Suprapubic skin (tissue), 4 donors: Measurements from ENCODE around the gene GABRB2. TPM values are rescaled to one million over a fixed set of nuclear protein-coding genes. Genes with fewer than 3 reads are reported as not detected.

ENCODE experiments used
- DNase-seq, 2 donors: peaks; one replicate each; pipeline ENCODE4 v3.0.0-alpha.2; 2019; ENCODE audit warnings: low spot score in 2 of 2
- H3K27ac ChIP-seq: fragments of 200-600 bp; sonication (generic); one replicate; pipeline ENCODE4 v1.5.1; 2019
- H3K27me3 ChIP-seq: fragments of 200-600 bp; sonication (generic); one replicate; pipeline ENCODE4 v1.5.1; 2019
- H3K36me3 ChIP-seq: fragments of 200-600 bp; sonication (generic); one replicate; pipeline ENCODE4 v1.5.1; 2019
- H3K4me1 ChIP-seq: fragments of 200-600 bp; sonication (generic); one replicate; pipeline ENCODE4 v1.5.1; 2019
- H3K4me3 ChIP-seq: fragments of 200-600 bp; sonication (generic); one replicate; pipeline ENCODE4 v1.5.1; 2019; ENCODE audit warnings: mild to moderate bottlenecking
- H3K9me3 ChIP-seq: fragments of 200-600 bp; sonication (generic); one replicate; pipeline ENCODE4 v1.5.1; 2019
- EP300 ChIP-seq: sonication (generic); formaldehyde crosslinking; IDR thresholded peaks from one replicate; pipeline ENCODE4 v1.6.1; 2017; ENCODE audit warnings: antibody characterized with exemption
- POLR2A ChIP-seq, 2 donors: fragments of 450-650 bp; IDR thresholded peaks; one replicate each; pipeline ENCODE4 v1.6.1; 2017; ENCODE audit warnings: antibody characterized with exemption in 2 of 2, mild to moderate bottlenecking in 2 of 2, moderate library complexity in 2 of 2
- POLR2AphosphoS5 ChIP-seq, 3 donors: sonication (generic); formaldehyde crosslinking; IDR thresholded peaks; one replicate each; pipeline ENCODE4 v1.6.1; 2017; ENCODE audit warnings: antibody characterized with exemption in 3 of 3
- WGBS: methylation state at CpG from one replicate; pipeline ENCODE4 v1.1.5; 2018; 5-methylcytosine and 5-hydroxymethylcytosine counted together
- total RNA-seq, 4 donors: library from RNA; depleted of rRNA; stranded (reverse); fragments of >200 nt; gene quantifications; one replicate each; pipeline ENCODE4 v1.1.0, GENCODE V29; 2016
- TF ChIP-seq, protein P1 (sequence below), 2 donors: fragments of 200-600 bp in 1 of 2; fragments of 450-650 bp in 1 of 2; sonication (generic) in 1 of 2; IDR thresholded peaks; one replicate each; pipeline ENCODE4 v1.5.1; 2016 to 2019; ENCODE audit warnings: antibody characterized with exemption in 2 of 2, mild to moderate bottlenecking in 1 of 2, moderate library complexity in 1 of 2

Gene GABRB2
- total RNA-seq, 4 donors from 2014 or later: 0.11 to 1.6 (median 0.24) TPM; not detected in 1

DNA sequence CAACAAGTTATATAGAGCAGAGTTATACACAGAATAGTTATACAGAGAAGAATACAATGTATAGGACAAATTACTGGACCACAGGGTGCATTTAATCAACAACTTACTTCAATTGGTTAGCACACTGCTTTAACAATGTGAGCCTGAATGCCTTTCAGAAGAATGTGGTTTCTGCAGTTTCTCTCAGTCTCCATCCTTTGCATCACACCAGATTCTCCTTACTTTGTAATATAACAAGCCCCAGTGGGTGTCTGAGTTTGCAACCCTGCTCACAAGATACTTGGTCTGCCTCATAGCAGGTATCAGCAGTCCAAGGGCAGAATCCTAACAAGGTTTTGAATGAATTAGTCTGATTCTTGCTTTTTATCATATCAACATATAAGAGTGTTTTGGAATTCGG, 114.6 kb downstream of the GABRB2 start:
- Histone ChIP-seq H3K36me3 (no peaks in the 10 kb centered on the region), H3K4me1 (no peaks in the 10 kb centered on the region), H3K4me3 (no peak overlapping the region), H3K27ac (no peak overlapping the region), H3K9me3 (no peaks in the 10 kb centered on the region), H3K27me3 (no peaks in the 10 kb centered on the region)
- TF ChIP-seq POLR2AphosphoS5 (IDR thresholded peaks at IDR 0.05) (no peak), POLR2A (IDR thresholded peaks at IDR 0.05) (no peak), EP300 (no peak)
- TF ChIP-seq, protein P1, sequence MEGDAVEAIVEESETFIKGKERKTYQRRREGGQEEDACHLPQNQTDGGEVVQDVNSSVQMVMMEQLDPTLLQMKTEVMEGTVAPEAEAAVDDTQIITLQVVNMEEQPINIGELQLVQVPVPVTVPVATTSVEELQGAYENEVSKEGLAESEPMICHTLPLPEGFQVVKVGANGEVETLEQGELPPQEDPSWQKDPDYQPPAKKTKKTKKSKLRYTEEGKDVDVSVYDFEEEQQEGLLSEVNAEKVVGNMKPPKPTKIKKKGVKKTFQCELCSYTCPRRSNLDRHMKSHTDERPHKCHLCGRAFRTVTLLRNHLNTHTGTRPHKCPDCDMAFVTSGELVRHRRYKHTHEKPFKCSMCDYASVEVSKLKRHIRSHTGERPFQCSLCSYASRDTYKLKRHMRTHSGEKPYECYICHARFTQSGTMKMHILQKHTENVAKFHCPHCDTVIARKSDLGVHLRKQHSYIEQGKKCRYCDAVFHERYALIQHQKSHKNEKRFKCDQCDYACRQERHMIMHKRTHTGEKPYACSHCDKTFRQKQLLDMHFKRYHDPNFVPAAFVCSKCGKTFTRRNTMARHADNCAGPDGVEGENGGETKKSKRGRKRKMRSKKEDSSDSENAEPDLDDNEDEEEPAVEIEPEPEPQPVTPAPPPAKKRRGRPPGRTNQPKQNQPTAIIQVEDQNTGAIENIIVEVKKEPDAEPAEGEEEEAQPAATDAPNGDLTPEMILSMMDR (IDR thresholded peaks at IDR 0.05): no peak
- no peak for DNase-seq
- WGBS: 90% methylated on average over 1 of the region's 1 CpG

DNA sequence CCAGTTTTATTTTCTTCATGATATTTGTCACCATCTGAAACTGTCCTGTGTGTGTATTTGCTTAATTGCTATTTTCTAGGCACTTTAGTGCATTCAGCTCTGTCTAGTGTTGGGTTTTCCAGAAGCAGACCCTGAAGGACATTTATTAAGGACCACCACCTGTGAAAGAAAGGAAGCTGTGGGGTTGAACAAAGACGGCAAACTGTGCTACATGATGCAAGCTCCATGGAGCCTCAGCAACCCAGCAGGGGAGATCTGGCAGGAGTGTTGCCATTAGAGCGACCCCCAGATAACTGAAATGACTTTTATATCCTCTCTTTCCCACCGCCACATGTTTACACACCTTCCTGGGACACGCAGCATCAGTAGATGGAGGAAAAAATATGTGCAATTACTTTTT, 125.5 kb downstream of the GABRB2 start:
- TF ChIP-seq, protein P1 (IDR thresholded peaks at IDR 0.05): no peak
- TF ChIP-seq POLR2A (IDR thresholded peaks at IDR 0.05): no peak
- TF ChIP-seq POLR2AphosphoS5 (IDR thresholded peaks at IDR 0.05): no peak
- no peak for TF ChIP-seq EP300
- no peaks in the 10 kb centered on the region for H3K36me3 ChIP-seq
- WGBS: 73% methylated on average over 4 of the region's 4 CpGs
- H3K27ac ChIP-seq: no peak overlapping the region
- no peak for DNase-seq
- peaks cover 4% of the 10 kb centered on the region for H3K9me3 ChIP-seq
- H3K27me3 ChIP-seq: no peaks in the 10 kb centered on the region
- no peak overlapping the region for H3K4me3 ChIP-seq
- H3K4me1 ChIP-seq: no peaks in the 10 kb centered on the region

DNA sequence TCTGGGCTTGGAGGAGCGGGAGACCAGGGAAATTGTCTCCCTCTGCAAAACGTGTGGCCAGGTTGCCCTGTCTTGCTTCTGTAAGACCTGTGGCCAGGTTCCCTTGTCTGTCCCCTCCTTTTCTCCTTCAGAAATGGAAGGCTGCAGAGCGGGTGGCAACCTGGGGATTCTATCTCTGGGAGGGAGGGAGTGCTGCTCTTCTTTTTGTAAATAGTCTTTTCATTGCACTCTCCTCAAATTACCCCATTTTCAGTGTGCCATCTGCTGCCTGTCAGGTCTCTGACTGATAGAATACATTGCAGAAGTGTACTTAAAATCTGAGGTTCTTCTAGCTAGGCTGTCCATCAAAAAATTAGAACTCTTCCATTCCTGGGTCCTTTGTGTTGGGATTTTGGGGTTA, 126.0 kb downstream of the GABRB2 start:
- Histone ChIP-seq H3K9me3 (peaks cover 4% of the 10 kb centered on the region), H3K4me3 (no peak overlapping the region), H3K27me3 (no peaks in the 10 kb centered on the region), H3K4me1 (no peaks in the 10 kb centered on the region), H3K36me3 (no peaks in the 10 kb centered on the region), H3K27ac (no peak overlapping the region)
- TF ChIP-seq POLR2AphosphoS5 (IDR thresholded peaks at IDR 0.05) (no peak), EP300 (no peak), POLR2A (IDR thresholded peaks at IDR 0.05) (no peak)
- TF ChIP-seq, protein P1 (IDR thresholded peaks at IDR 0.05): no peak
- 69% methylated on average over 3 of the region's 3 CpGs for WGBS
- no peak for DNase-seq

DNA sequence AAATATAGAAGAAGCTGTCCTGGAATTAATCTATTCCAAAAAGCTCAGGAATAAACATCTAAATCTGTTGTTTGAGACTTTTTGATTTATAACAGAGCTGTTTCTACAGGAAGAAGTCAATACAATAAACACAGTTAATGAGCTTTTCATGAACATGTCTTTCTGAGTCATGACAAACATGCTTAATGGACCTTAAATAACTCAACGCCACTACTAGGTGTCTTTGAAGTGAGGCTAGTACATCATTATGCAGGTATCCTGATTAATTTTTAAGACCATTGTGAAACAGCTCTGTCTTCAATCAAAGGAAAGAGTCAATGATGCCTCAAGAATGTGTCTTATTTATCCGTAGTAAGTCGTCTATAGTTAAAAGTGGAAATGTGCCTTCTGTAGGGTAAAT, 131.6 kb downstream of the GABRB2 start:
- Histone ChIP-seq H3K4me1 (no peaks in the 10 kb centered on the region), H3K36me3 (no peaks in the 10 kb centered on the region), H3K27me3 (no peaks in the 10 kb centered on the region), H3K4me3 (no peak overlapping the region), H3K27ac (no peak overlapping the region), H3K9me3 (no peaks in the 10 kb centered on the region)
- 64% methylated on average over 3 of the region's 3 CpGs for WGBS
- DNase-seq: no peak
- TF ChIP-seq EP300 (no peak), POLR2A (IDR thresholded peaks at IDR 0.05) (no peak), POLR2AphosphoS5 (IDR thresholded peaks at IDR 0.05) (no peak)
- TF ChIP-seq, protein P1 (IDR thresholded peaks at IDR 0.05): no peak

DNA sequence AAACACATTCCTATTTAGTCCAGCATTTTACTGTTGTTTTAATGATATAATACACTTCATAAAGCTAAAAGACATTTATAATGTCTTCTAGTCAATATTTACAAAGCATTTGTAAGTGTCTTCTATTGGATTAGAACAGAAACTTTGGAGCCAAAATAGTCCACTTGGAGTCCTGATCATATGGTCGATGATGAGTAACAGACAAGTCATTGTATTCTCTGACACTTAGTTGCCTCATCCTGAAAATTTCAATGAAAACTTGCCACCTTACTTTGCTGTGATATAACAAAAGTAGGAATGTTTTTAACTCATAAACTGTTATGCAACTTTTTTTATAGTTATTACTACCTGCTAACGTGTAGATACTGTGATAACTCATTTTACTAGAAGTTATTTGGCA, 132.5 kb downstream of the GABRB2 start:
- Histone ChIP-seq H3K4me3 (no peak overlapping the region), H3K36me3 (no peaks in the 10 kb centered on the region), H3K27ac (no peak overlapping the region), H3K4me1 (no peaks in the 10 kb centered on the region), H3K9me3 (no peaks in the 10 kb centered on the region), H3K27me3 (no peaks in the 10 kb centered on the region)
- 63% methylated on average over 2 of the region's 2 CpGs for WGBS
- no peak for DNase-seq
- TF ChIP-seq POLR2A (IDR thresholded peaks at IDR 0.05) (no peak), EP300 (no peak), POLR2AphosphoS5 (IDR thresholded peaks at IDR 0.05) (no peak)
- TF ChIP-seq, protein P1 (IDR thresholded peaks at IDR 0.05): no peak
